Measurements from ENCODE around the gene SERPINA5.

SERPINA5 gene

DNA sequence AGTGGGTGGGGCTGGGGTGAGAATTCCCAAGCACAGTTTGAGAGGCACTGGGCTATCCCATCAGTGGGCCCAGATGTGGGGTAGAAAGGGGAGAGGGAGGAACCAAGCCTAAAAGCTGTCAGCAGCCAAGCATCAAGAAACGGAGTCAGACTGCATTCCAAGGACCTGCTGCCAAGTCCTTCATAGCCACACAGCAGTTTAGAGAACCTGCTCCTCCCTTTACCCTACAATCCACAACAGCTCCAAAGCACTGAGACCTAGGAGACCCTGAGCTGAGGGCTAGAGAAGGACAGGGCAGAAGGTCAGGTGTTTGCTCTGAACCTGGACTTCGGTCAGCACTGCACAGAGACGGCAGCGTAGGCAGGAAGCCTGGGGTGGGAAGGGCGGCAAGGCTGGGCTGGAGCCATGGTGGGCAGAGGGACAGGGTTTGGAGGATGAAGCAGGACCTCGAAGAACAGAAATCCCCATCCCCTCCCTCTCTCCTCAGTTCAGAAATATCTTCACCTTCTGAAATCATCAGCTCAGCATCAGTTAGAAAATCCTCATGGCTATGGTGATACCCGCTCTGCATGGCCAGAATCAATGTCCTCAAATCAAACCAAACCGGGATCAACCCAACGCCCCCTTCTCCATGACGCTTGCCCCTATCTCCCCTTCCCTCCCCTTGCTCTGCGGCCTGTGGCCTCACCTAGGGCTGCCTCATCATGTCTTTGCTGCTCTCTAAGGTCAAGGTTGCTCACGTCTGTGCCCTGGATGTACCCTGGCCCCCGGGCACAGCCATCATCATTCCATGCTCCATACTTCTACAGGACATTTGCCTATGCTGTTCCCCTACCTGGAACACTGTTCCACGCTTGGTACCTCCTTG, 32.9 kb upstream of the SERPINA5 start:
- intact Hi-C loops (cut with DNase I; ENCODE audit: low total_unique reads), result no loop called here
- Histone ChIP-seq H3K36me3 (no peaks in the 10 kb centered on the region), H3K27me3 (peaks cover 0 to 5% of the 10 kb centered on the region in 2 donors), H3K4me1 (no peaks in the 10 kb centered on the region), H3K9me3 (peaks cover 0 to 6% (median 0%) of the 10 kb centered on the region in 3 donors), H3K4me3 (no peak overlapping the region), H3K27ac (no peak overlapping the region)
- TF ChIP-seq, protein P1, sequence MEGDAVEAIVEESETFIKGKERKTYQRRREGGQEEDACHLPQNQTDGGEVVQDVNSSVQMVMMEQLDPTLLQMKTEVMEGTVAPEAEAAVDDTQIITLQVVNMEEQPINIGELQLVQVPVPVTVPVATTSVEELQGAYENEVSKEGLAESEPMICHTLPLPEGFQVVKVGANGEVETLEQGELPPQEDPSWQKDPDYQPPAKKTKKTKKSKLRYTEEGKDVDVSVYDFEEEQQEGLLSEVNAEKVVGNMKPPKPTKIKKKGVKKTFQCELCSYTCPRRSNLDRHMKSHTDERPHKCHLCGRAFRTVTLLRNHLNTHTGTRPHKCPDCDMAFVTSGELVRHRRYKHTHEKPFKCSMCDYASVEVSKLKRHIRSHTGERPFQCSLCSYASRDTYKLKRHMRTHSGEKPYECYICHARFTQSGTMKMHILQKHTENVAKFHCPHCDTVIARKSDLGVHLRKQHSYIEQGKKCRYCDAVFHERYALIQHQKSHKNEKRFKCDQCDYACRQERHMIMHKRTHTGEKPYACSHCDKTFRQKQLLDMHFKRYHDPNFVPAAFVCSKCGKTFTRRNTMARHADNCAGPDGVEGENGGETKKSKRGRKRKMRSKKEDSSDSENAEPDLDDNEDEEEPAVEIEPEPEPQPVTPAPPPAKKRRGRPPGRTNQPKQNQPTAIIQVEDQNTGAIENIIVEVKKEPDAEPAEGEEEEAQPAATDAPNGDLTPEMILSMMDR (IDR thresholded peaks at IDR 0.05), result no peak
- DNase-seq, result peak in 1 of 2 donors; percentile 42

DNA sequence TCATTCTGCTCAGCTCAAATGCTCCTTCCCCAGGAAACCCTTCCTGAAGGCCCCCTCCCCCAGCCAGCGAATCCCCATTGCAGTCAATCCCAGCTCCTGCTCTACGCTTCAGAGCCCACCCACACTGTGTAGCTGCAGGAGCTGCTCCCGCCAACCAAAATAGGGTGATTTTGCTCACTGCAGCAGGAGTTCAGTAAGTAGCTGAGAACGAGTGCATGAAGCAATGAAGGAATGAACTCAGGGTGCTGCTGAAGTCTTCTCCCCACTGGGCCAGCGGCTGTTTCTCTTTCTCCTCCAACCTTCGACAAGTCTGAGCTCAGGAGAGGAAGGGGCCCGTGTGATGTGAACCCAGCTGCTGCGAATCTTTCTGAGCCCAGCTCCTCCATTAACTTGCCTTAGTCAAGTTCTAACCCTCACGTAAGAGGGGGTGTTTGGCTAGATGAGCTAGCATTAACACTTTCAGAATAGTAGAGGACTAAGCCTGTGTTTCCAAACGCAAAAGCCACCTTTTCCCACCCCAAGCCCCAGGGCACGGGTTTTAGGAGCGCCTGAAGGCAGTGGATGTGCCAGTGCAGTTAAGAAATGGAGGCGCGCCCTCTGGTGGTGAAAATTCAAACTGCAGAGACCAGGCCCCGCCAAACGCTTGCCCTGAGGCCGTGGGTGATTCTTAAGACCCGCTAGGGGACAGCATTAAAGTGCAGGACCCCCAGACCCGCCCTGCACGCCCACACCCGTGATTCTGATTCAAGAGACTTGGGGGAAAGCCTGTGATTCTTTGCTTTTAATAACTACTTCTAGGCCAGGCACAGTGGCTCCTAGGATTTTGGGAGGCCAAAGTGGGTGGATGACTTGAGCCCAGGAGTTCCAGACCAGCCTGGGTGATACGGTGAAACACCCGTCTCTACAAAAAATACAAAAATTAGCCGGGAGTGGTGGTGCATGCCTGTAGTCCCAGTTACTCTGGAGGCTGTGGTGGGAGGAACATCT, 31.9 kb upstream of the SERPINA5 start:
- Histone ChIP-seq H3K4me1 (no peaks in the 10 kb centered on the region), H3K36me3 (no peaks in the 10 kb centered on the region), H3K4me3 (no peak overlapping the region), H3K27ac (no peak overlapping the region), H3K9me3 (peaks cover 0 to 6% (median 1%) of the 10 kb centered on the region in 3 donors), H3K27me3 (peaks cover 0 to 5% of the 10 kb centered on the region in 2 donors)
- DNase-seq, result peak; percentile 45 to 74
- intact Hi-C loops (cut with DNase I; ENCODE audit: low total_unique reads), result no loop called here
- TF ChIP-seq, protein P1 (IDR thresholded peaks at IDR 0.05), result peak; percentile 67 to 80

DNA sequence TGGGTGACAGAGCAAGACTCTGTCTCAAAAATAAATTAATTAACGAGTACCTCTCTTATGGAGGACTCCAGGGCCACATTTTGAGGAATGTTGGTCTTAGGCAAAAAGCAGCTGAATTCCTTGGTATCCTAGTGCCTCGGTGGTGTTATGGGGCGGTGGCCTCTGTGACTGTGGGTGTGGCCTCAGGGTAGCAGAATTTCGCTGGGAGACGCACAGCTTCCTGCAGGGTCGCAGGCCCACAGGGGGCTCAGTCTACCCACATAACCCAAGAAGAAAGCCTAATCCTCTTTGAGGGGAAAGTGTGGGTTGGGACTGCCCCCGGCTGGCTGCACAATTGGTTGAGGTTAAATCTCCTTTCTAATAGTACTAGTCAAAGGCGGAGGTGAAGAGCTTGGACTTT, 31.2 kb upstream of the SERPINA5 start:
- Histone ChIP-seq H3K9me3 (peaks cover 0 to 6% (median 3%) of the 10 kb centered on the region in 3 donors), H3K27ac (no peak overlapping the region), H3K27me3 (peaks cover 0 to 5% of the 10 kb centered on the region in 2 donors), H3K4me1 (no peaks in the 10 kb centered on the region), H3K4me3 (no peak overlapping the region), H3K36me3 (no peaks in the 10 kb centered on the region)
- intact Hi-C loops (cut with DNase I; ENCODE audit: low total_unique reads), result no loop called here
- TF ChIP-seq, protein P1 (IDR thresholded peaks at IDR 0.05), result no peak
- no peak for DNase-seq

DNA sequence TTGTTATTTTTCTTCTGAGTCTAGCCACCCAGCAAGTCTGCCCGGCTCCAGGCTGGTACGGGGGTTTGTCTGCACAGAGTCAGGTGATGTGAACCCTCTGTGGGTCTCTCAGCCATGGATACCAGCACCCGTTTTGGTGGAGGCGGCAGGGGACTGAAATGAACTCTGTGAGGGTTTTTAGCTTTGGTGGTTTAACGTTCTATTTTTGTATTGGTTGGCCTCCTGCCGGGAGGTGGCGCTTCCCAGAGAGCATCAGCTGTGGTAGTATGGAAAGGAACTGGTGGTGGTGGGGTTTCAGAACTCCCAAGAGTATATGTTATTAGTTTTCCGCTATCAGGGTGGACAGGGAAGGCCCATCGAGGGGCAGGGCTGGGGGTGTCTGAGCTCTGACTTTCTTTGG, 25.2 kb upstream of the SERPINA5 start:
- intact Hi-C loops (cut with DNase I; ENCODE audit: low total_unique reads), result no loop called here
- DNase-seq, result peak in 1 of 2 donors; percentile 29
- H3K27ac ChIP-seq, result no peak overlapping the region
- H3K27me3 ChIP-seq, result no peaks in the 10 kb centered on the region
- TF ChIP-seq, protein P1 (IDR thresholded peaks at IDR 0.05), result no peak
- H3K4me3 ChIP-seq, result no peak overlapping the region
- peaks cover 0 to 3% (median 0%) of the 10 kb centered on the region in 3 donors for H3K9me3 ChIP-seq
- no peaks in the 10 kb centered on the region for H3K4me1 ChIP-seq
- no peaks in the 10 kb centered on the region for H3K36me3 ChIP-seq

DNA sequence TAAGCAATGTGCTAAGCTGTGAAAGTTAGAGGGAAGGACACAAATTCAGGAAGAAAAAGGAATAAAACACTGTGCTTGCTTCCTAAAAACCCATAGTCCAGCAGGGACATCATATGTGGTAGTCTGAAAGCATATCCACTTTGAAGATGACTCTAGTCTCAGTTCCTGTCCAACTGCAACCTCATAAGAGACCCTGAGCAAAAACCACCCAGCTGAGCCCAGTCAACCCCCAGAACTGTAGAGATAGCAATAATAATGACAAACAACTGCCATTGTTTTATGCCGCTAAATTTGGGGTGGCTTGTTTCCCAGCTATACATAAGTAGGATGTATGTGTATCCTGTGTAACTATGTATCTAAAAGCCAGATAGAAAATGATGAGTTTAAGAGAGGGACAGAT, 23.9 kb upstream of the SERPINA5 start:
- no peak overlapping the region for H3K27ac ChIP-seq
- H3K9me3 ChIP-seq, result peaks cover 0 to 3% (median 0%) of the 10 kb centered on the region in 3 donors
- H3K27me3 ChIP-seq, result no peaks in the 10 kb centered on the region
- intact Hi-C loops (cut with DNase I; ENCODE audit: low total_unique reads), result no loop called here
- H3K4me3 ChIP-seq, result no peak overlapping the region
- H3K36me3 ChIP-seq, result no peaks in the 10 kb centered on the region
- TF ChIP-seq, protein P1 (IDR thresholded peaks at IDR 0.05), result no peak
- DNase-seq, result peak in 1 of 2 donors; percentile 17
- no peaks in the 10 kb centered on the region for H3K4me1 ChIP-seq

All from tibial artery (tissue), 4 donors.